ENCODE results near the gene PRKRA.

DNA sequence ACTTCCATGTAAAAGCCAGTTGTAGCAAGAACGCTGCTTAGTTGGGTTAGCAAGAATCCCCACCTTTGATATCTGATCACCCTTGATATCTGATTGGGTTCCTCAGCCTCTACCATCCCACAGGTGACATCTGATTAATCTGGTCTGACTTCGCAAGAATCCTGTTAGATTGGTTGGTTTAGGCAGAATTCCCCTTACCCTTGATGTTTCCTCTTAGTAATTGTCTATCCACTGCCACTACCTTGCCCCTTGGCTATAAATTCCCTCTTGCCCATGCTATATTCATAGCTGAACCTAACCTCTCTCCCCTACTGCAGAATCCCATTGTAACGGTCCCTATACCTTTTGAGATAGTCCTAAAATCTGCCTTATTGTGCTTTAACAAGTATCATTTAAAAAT lies 33.1 kb downstream of the PRKRA start:
- TF ChIP-seq, protein P1, sequence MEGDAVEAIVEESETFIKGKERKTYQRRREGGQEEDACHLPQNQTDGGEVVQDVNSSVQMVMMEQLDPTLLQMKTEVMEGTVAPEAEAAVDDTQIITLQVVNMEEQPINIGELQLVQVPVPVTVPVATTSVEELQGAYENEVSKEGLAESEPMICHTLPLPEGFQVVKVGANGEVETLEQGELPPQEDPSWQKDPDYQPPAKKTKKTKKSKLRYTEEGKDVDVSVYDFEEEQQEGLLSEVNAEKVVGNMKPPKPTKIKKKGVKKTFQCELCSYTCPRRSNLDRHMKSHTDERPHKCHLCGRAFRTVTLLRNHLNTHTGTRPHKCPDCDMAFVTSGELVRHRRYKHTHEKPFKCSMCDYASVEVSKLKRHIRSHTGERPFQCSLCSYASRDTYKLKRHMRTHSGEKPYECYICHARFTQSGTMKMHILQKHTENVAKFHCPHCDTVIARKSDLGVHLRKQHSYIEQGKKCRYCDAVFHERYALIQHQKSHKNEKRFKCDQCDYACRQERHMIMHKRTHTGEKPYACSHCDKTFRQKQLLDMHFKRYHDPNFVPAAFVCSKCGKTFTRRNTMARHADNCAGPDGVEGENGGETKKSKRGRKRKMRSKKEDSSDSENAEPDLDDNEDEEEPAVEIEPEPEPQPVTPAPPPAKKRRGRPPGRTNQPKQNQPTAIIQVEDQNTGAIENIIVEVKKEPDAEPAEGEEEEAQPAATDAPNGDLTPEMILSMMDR (IDR thresholded peaks at IDR 0.05) = no peak
- TF ChIP-seq POLR2A (IDR thresholded peaks at IDR 0.05) = no peak
- no peak for TF ChIP-seq EP300 (IDR thresholded peaks at IDR 0.05)

Data from tibial nerve (tissue), 4 donors.